ENCODE data around the gene RAD51B.

GRCh38 chr14:68328509-68328908 is 508.9 kb downstream of the RAD51B start:
- TF ChIP-seq TOPORS (CRISPR knock-in tag; IDR thresholded peaks at IDR 0.05) (no peak), ZNF543 (CRISPR knock-in tag; IDR thresholded peaks at IDR 0.05) (no peak), ETV5 (CRISPR knock-in tag; IDR thresholded peaks at IDR 0.05; ENCODE audit: borderline replicate concordance) (no peak), NR1H2 (CRISPR knock-in tag; IDR thresholded peaks at IDR 0.05; ENCODE audit: borderline replicate concordance, low read depth) (no peak), PREB (CRISPR knock-in tag; IDR thresholded peaks at IDR 0.05) (no peak)

Data from HepG2 (cell line).